Kidney tubule cell (primary cell): ENCODE results near the gene ADAMTS2.

Source experiments
- DNase-seq: peaks from one replicate; pipeline ENCODE4 v3.0.0-alpha.2; 2018; ENCODE audit warnings: low spot score

Gene ADAMTS2

DNA sequence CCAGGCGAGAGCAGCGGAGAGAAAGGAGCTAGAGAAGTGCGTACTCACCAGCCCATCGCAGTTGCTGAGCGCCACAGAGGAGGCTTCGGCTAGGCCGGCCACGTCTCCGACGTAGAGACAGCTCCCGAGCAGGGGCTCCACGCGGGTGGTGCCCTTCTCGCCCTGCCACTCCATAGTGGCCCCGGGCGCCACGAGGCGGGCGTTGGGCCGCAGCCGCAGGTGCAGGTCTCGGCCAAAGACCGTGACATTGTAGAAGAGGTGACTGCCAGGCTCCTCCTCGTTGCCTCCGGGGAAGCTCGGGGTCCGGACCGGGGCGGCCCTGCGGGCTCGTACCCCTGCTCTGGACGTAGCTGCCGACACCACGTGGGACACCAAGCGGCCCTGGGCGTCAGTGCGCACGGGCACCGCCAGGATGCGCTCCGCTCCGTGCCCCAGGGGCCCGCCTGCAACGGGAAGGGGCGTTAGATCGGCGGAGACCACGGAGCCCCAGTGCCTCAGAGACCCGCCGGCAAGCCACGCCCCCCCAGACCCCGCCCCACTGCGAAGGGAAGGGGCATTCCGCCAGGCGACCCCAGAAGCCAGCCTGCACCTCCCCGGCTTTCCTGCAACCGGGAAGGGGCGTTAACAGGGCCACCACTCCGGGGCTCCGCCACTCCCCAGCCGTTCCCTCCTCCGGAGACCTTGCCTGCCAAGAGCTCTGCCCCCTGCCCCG lies 1.4 kb downstream of the ADAMTS2 start:
- peak; percentile 15 for DNase-seq

- DNase-seq, result no peak
Observed at GRCh38 chr5:179343021-179343718, 2.1 kb downstream of the ADAMTS2 start.

DNA sequence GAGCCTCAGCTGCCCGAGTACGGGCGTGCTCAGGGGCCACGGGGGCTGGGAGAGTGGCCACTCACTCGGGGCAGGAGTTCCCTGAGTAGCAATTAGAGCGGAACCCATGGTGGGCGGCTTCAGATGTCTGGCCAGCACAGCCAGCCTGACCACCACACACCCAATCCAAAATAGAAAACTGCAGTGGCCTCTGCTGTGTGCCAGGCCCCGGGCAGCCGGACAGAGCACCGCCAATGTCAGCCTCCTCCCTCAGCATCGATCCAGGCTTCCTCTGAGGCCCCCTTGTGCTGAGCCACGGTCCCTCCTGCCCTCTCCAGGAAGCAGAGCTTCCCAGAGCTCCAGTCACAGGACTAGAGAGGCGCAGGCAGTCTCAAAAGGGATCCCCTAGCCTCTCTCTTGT lies 2.7 kb downstream of the ADAMTS2 start:
- DNase-seq, result no peak

GRCh38 chr5:179340465-179340864 lies 4.8 kb downstream of the ADAMTS2 start:
- DNase-seq, result no peak

- no peak for DNase-seq
Observed at GRCh38 chr5:179339996-179340395, 5.3 kb downstream of the ADAMTS2 start.

- DNase-seq, result no peak
Observed at GRCh38 chr5:179339081-179339480, 6.2 kb downstream of the ADAMTS2 start.

GRCh38 chr5:179337796-179338676 lies 7.2 kb downstream of the ADAMTS2 start:
- peak; percentile 53 for DNase-seq

GRCh38 chr5:179336871-179337795 lies 8.1 kb downstream of the ADAMTS2 start:
- no peak for DNase-seq

DNA sequence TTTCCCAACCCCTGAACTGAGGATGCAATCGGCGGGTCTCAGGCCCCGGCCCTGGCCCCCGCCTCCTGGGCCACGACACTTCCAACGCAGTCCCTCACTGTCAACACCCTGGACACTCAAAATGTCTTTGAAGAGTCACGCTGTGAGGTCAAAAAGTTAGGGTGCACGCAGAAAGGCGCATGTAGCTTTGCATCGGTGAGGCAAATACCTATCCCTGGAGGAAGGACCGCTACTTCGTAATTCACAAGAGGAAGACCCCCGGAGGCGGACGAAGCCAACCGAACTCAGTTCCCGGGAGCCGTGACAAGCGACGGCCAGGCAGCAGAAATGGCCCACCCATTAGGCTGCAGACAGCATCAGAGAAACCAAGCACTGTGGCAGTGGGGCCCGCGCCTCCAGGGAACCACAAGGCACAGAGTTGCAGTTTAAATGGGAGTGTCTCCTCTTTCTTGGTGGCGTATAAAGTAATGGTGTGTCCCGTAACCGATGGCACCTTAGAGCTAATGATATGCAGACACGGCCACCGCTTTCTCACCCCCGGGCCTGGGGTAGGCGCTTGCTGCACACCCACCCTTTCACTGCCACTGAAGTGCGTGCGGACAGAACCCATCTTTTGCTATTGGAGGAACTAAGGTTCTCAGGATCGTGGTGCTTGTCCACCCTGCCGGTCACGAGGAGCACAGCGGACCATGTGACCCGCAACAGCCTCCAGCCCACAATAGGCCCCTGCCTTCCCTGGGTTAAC lies 9.0 kb downstream of the ADAMTS2 start:
- DNase-seq, result no peak

DNA sequence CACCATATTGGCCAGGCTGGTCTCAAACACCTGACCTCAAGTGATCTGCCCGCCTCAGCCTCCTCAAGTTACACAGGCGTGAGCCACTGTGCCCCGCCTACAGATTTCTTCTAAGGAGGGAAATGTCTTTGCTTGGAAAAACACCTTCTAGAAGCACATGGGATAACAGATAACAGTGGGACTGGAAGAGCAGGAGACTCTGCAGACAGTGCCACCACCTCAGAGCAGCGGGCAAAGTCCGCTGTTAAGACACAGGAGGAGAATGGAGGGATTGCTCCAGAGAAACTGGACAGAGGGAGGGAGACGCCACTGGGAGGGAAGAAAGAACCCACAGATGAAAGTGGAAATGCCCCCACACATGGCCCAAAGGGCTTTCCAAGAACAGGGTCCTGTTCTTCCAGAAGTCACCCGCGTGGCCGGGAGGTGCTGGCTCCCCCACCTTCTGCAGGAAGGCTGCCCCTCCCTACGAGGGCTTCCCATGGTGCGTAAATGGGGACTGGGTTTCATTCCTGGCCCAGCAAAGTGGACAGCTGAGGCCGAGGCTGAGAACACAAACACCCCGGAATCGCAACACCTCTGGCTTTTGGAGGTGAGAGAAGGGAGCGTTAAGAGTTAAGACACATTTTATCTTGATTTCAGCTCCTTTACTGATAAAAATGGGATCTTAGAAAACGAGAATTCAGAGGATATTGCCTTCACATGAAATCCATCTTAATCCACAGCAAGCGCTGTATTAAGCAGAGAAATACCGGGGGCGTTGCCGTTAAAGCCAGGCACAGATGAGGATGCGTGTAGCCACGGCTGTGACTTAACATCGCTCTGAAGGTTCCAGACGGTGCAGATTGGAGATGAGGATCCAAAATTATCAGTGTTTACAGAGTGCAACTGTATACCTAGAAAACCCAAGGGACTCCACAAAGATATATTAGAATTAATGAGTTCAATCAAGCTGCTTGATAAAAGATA lies 11.2 kb downstream of the ADAMTS2 start:
- no peak for DNase-seq

- DNase-seq, result no peak
Observed at GRCh38 chr5:179332741-179333290, 12.4 kb downstream of the ADAMTS2 start.

- no peak for DNase-seq
Observed at GRCh38 chr5:179331591-179332375, 13.5 kb downstream of the ADAMTS2 start.

DNA sequence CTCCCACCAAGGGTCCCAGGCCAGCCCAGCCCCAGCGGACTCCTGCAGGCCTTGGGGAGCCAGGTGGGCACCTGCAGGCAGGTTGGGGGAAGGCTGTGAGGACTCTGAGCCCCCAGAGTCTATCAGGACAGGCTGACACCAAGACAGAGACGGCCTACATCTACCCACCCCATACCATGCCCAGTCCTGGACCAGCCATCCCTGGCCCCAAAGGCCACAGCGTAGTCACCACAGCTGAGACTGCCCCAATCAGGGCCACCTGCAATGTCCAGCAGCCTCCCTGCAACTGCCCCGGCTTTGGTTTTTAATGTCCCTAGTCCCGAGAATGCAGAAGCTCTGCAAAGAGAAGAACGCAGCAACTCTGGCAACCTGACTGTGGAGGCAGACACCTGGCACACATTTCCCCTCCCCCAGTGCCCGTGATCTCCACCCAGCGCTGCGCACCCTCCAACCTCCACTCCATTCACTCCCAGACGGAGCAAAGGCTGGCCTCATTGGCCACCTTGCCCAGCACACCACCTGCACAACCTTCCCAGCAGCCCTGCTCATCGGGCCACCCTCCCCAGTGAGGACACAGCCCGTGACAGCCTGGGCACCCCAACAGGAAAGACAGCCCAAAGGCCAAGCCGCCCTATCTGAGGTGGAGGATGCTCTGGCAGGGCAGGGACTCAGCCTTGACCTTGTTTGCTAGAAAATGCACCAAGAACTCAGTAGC lies 14.9 kb downstream of the ADAMTS2 start:
- DNase-seq, result no peak

GRCh38 chr5:179328291-179328690 lies 17.0 kb downstream of the ADAMTS2 start:
- no peak for DNase-seq

DNA sequence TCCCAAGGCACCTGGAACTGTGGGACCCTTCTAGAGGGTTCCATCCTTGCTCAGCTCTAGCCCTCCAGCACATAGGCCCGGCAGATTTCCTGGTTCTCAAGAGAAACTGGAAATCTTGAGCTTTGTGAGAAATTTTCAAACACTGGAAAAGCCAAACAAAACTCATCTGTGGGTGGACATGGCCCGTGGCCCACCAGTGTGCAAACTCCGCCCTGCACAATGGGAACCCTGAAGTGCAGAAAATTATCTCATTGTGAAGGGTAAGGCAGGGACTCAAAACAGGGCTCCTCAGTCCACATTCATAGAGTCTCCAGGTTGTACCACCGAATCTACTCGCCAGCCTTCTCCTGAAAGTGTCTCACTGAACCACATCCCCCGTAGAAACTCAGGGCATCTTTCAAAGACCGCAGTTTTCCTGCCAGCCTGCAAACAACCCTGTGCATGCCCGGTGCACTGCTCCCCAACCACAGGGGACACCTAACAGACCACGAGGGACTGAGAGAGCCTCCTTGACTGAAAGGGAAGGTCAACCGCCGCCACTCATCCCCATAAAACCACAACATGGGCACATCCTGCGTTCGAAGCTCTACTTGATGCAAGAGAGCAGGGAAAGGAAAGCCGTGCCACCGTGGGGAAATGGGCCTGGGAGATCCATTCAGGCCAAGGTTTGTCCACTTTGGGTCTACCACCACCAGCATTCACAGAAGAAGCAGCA lies 18.1 kb downstream of the ADAMTS2 start:
- no peak for DNase-seq

GRCh38 chr5:179326122-179326927 lies 18.9 kb downstream of the ADAMTS2 start:
- no peak for DNase-seq
